Inferior parietal cortex (tissue), 1 donor: ENCODE data around the gene BUD13.
A peak's percentile ranks its signal among the peaks of the same experiment; 100 is the strongest.
"Not testable (repeated sequence)": the region's sequence is repeated elsewhere in the genome, so short reads cannot be mapped to it uniquely, and the experiment has no call there.

ENCODE experiments used
- DNase-seq: peaks from one replicate; pipeline ENCODE4 v3.0.0-alpha.2; 2016; ENCODE audit errors: extremely low spot score

BUD13 gene

GRCh38 chr11:116792144-116792868 lies 19.5 kb upstream of the BUD13 start:
- DNase-seq: no peak

GRCh38 chr11:116791813-116792143 lies 19.0 kb upstream of the BUD13 start, which contains the start of gene APOA5:
Gene APOA5 (minus strand): TSS chr11:116791879. CDS start chr11:116791860, 19 bp downstream.
- no peak for DNase-seq

- peak; percentile 82 for DNase-seq
Measured at GRCh38 chr11:116791002-116791812, 18.4 kb upstream of the BUD13 start.

GRCh38 chr11:116790167-116791001 lies 17.6 kb upstream of the BUD13 start:
- no peak for DNase-seq

GRCh38 chr11:116788975-116789374 lies 16.2 kb upstream of the BUD13 start:
- no peak for DNase-seq

- no peak for DNase-seq
Measured at GRCh38 chr11:116788534-116788933, 15.7 kb upstream of the BUD13 start.

- DNase-seq: peak; percentile 78
Measured at GRCh38 chr11:116787786-116788486, 15.1 kb upstream of the BUD13 start, which contains the start of gene ZPR1. Gene ZPR1 (minus strand): TSS chr11:116788023. CDS start chr11:116787990, 33 bp downstream.

- DNase-seq: no peak
Measured at GRCh38 chr11:116787436-116787785, 14.6 kb upstream of the BUD13 start.

GRCh38 chr11:116786966-116787365 lies 14.2 kb upstream of the BUD13 start:
- DNase-seq: no peak

GRCh38 chr11:116786326-116786725 lies 13.5 kb upstream of the BUD13 start:
- DNase-seq: no peak

- no peak for DNase-seq
Measured at GRCh38 chr11:116782728-116783127, 9.9 kb upstream of the BUD13 start.

GRCh38 chr11:116778556-116778955 lies 5.8 kb upstream of the BUD13 start:
- no peak for DNase-seq

- no peak for DNase-seq
Measured at GRCh38 chr11:116777056-116777455, 4.3 kb upstream of the BUD13 start.

GRCh38 chr11:116776522-116776984 lies 3.8 kb upstream of the BUD13 start:
- no peak for DNase-seq

- DNase-seq: no peak
Measured at GRCh38 chr11:116775975-116776374, 3.2 kb upstream of the BUD13 start.

- no peak for DNase-seq
Measured at GRCh38 chr11:116774661-116775060, 1.9 kb upstream of the BUD13 start.

GRCh38 chr11:116773203-116774097 lies 663 bp upstream of the BUD13 start:
- peak; percentile 40 for DNase-seq

- no peak for DNase-seq
Measured at GRCh38 chr11:116771935-116772334, 852 bp downstream of the BUD13 start.

GRCh38 chr11:116762132-116762531 lies 10.7 kb downstream of the BUD13 start:
- no peak for DNase-seq

GRCh38 chr11:116756044-116756443 lies 16.7 kb downstream of the BUD13 start:
- not testable (repeated sequence) for DNase-seq
